HUDEP-2 (cell line): ENCODE results near the gene FAM162B.
"Not testable (repeated sequence)": the region's sequence is repeated elsewhere in the genome, so short reads cannot be mapped to it uniquely, and the experiment has no call there.

Experiments
- DNase-seq, 76 experiments: peaks; one replicate each; lab custom pipeline; 2025; ENCODE audit not compliant: unreplicated experiment in 76 of 76; lab: John Stamatoyannopoulos, UW

Gene FAM162B

GRCh38 chr6:116737004-116737403 is 28.5 kb downstream of the FAM162B start:
- no peak for DNase-seq

- DNase-seq: no peak
Observed at GRCh38 chr6:116730513-116730912, 35.0 kb downstream of the FAM162B start.

- no peak for DNase-seq
Observed at GRCh38 chr6:116726947-116727346, 38.6 kb downstream of the FAM162B start.

DNA sequence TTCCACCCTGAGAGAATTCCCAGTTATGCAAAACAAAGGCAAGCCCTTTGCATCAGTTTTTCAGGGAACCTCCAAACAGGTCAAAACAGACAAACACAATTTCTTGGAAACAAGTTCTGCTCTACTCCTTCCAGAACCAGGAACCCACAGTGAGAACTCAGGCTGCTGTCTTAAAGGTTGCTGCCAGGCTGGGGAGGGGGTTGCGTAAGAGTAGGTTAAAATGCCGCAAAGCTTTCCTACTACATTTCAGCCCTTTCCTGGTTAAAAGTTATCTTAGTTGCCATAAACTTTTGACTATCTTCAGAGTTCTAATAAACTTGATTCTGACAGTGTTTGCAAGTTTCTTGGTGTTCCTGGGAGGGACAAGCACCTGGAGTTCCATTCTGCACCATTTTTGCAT is 50.8 kb downstream of the FAM162B start:
- DNase-seq: no peak

DNA sequence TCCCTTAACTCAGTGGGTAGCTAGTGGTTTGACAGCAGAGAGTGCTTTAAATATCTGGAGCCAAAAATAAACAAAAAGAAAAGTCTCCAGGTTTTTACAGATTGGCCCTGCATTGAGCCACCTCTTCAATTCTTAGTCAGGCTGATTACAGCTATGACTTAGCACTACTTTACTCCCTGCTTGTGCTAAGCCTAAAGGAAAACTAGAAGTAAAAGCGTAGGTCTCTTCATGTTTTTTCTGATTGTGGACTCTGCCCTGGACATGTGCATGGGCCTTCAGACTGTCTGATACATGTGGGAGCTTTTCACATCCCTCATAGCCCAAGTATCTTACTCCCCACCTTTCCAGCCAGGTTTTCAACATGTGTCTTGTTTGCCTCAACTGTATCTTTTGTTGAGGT is 51.2 kb downstream of the FAM162B start:
- DNase-seq: no peak

DNA sequence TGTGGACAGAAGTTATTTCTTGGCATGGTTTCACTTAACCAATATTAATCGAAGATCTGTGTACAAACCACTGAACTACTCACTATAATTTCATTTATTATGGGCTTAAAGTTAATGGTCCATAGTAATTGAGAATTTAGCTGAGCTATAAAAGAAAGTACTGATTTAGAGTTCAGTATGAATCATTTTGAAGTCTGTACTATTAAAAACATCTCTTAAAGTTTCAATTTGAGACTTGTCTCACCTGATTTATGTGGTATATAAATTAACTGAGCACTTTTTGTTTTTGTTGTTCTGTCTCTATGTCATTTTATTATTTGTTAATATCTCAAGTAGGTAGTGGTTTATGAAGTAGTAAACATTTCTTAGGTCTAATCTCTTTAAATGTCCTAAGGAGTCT is 59.6 kb downstream of the FAM162B start:
- DNase-seq: no peak

- DNase-seq: not testable (repeated sequence)
Observed at GRCh38 chr6:116703888-116704287, 61.6 kb downstream of the FAM162B start.
